ENCODE measurements around the gene OXCT1.

OXCT1 gene

GRCh38 chr5:41707853-41708603 lies 162.2 kb downstream of the OXCT1 start:
- DNase-seq: no peak

GRCh38 chr5:41695920-41696582 lies 174.2 kb downstream of the OXCT1 start:
- no peak for DNase-seq

- DNase-seq: no peak
Observed at GRCh38 chr5:41686767-41687166, 183.5 kb downstream of the OXCT1 start.

GRCh38 chr5:41686191-41686590 lies 184.0 kb downstream of the OXCT1 start:
- no peak for DNase-seq

- DNase-seq: no peak
Observed at GRCh38 chr5:41683181-41683580, 187.0 kb downstream of the OXCT1 start.

GRCh38 chr5:41682641-41683040 lies 187.6 kb downstream of the OXCT1 start:
- DNase-seq: no peak

- DNase-seq: no peak
Observed at GRCh38 chr5:41681840-41682239, 188.4 kb downstream of the OXCT1 start.

Data from NCI-H1930 (cell line).